ENCODE data around the gene SLC35G3. TPM values are rescaled to one million over a fixed set of nuclear protein-coding genes. Genes with fewer than 3 reads are reported as not detected.

The SLC35G3 gene
- total and polyA plus RNA-seq, 2 of the 8 experiments (the other 6 are each of a cell fraction or from before 2014, with no cell fraction given) = not detected

DNA sequence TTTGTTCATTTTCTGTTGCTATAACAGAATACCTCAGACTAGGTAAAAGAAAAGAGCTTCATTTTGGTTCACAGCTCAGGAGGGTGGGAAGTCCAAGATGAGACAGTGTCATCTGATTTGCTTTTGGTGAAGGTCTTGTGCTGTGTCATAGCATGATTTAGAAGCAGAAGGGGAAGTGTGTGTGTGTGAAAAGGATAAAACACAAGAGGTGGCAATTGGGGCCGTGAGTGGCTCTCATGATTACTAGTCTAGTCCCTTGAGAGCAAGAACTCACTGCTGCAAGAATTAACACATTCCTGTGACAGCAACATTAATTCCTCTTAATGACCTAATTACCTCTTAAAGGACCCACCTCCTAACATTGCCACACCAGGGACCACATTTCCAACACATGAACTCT is 8.3 kb downstream of the SLC35G3 start (continued):
- TF ChIP-seq, protein P1, sequence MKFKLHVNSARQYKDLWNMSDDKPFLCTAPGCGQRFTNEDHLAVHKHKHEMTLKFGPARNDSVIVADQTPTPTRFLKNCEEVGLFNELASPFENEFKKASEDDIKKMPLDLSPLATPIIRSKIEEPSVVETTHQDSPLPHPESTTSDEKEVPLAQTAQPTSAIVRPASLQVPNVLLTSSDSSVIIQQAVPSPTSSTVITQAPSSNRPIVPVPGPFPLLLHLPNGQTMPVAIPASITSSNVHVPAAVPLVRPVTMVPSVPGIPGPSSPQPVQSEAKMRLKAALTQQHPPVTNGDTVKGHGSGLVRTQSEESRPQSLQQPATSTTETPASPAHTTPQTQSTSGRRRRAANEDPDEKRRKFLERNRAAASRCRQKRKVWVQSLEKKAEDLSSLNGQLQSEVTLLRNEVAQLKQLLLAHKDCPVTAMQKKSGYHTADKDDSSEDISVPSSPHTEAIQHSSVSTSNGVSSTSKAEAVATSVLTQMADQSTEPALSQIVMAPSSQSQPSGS (IDR thresholded peaks at IDR 0.05; ENCODE audit: low read length) = no peak
- TF ChIP-seq ASH2L (IDR thresholded peaks at IDR 0.05; ENCODE audit: low read length) (no peak), RXRA (IDR thresholded peaks at IDR 0.05; ENCODE audit: insufficient read depth, low read depth, low read length) (no peak), KDM1A (IDR thresholded peaks at IDR 0.05; ENCODE audit: borderline replicate concordance, low read length) (no peak), NRF1 (IDR thresholded peaks at IDR 0.05; ENCODE audit: low read depth, low read length) (no peak), BACH1 (IDR thresholded peaks at IDR 0.05; ENCODE audit: low read length) (no peak), ZNF274 (IDR thresholded peaks at IDR 0.05; ENCODE audit: borderline replicate concordance, extremely low read depth, low read length) (no peak)
